ENCODE measurements around the gene TRIM71. TPM values are rescaled to one million over a fixed set of nuclear protein-coding genes. Genes with fewer than 3 reads are reported as not detected.

TRIM71 gene
- polyA plus RNA-seq, 1 donor from 2014 or later: 4.0 TPM

DNA sequence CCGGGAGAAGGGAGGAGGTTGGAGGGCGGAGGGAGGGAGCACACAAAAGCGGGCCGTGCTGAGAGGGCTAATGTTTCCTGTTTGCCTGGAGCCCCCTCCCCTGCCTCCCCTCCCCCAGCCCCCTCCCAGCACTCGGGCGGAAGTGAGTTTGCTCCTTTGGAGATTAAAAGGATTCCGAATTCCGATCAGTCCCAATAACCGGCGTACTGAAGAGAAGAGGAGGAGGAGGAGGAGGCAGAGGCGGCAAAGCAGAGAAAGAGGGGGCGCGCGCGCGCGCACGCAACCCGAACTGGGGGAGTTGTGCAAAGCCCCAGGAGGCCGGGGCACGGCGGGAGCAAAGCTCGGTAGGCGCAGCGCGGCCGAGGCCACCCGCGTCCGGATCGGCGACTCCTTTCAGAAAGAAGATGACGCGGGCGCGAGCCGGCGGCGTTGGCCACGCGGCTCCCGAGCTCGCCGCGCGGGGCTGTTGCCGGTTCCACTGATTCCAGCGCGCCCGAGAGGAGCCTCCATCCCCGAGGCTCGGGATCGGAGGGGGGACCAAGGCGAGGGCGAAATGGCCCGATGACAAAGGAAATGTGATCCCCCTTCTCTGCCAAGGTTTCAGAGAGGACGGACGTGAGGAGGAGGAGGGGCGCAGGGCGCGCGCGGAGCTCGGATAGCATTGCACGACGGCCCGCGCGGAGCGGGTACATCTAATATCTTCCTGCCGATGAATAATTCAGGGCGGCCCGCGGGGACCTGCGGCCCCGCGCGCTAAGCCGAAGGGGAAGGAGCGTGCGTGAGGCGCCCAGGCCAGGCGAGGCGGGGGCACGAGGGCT is 1.1 kb upstream of the TRIM71 start:
- Histone ChIP-seq H3K9ac (ENCODE audit: low read length) (peak overlapping the region; percentile 90), H3K79me2 (replicated peaks; ENCODE audit: insufficient read depth, low read length) (peaks cover 37% of the 10 kb centered on the region)

DNA sequence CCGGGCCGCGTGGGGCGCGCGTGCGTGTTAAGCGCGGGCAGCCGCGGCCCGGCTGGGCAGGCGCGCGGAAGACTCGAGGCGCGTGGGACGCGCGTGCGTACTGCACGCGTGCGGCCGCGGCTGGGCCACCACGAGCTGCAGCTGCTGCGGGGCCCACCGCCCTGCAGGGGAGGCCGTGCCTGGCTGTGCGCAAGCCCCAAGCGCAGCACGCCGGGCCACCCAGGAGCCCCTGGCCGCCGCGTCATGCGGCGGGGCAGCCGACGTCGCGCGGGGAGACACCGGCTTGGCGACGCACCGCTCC is 590 bp upstream of the TRIM71 start:
- H3K9ac ChIP-seq (ENCODE audit: low read length): peak overlapping the region; percentile 90
- H3K79me2 ChIP-seq (replicated peaks; ENCODE audit: insufficient read depth, low read length): peaks cover 43% of the 10 kb centered on the region
- peak overlapping the region; percentile 69 for H3K4me2 ChIP-seq (ENCODE audit: low read length)
- H3K27me3 ChIP-seq (ENCODE audit: insufficient read depth, low read depth, low read length): peaks cover 50% of the 10 kb centered on the region
- no peaks in the 10 kb centered on the region for H3K9me3 ChIP-seq (ENCODE audit: low read length)
- H3K27ac ChIP-seq (ENCODE audit: low read length): peak overlapping the region; percentile 83
- peak overlapping the region; percentile 97 for H3K4me3 ChIP-seq (ENCODE audit: low read length)
- H4K20me1 ChIP-seq (ENCODE audit: insufficient read depth): peaks cover 31% of the 10 kb centered on the region
- peak overlapping the region; percentile 14 for H2AFZ ChIP-seq (ENCODE audit: low read depth, low read length)
- H3F3A ChIP-seq (ENCODE audit: insufficient read depth, low read length, poor library complexity, severe bottlenecking): no peaks in the 10 kb centered on the region
- H3K36me3 ChIP-seq (ENCODE audit: insufficient read depth, low read length): no peaks in the 10 kb centered on the region
- H3K9me2 ChIP-seq (ENCODE audit: insufficient read depth, low read length): no peaks in the 10 kb centered on the region
- TF ChIP-seq TAF1 (IDR thresholded peaks at IDR 0.05; ENCODE audit: low read depth): no peak
- peak; percentile 6 for TF ChIP-seq MXI1 (conservative IDR thresholded peaks at IDR 0.05; ENCODE audit: poor library complexity, severe bottlenecking)
- no peak for TF ChIP-seq EZH2 (IDR thresholded peaks at IDR 0.05; ENCODE audit: borderline replicate concordance, insufficient read depth, low read length, poor library complexity, severe bottlenecking)

More for the DNA sequence above, 1.1 kb upstream of the TRIM71 start:
- peak; percentile 85 for TF ChIP-seq MXI1 (conservative IDR thresholded peaks at IDR 0.05; ENCODE audit: poor library complexity, severe bottlenecking)
- TF ChIP-seq POLR2AphosphoS5 (IDR thresholded peaks at IDR 0.05): no peak
- TF ChIP-seq, protein P1, sequence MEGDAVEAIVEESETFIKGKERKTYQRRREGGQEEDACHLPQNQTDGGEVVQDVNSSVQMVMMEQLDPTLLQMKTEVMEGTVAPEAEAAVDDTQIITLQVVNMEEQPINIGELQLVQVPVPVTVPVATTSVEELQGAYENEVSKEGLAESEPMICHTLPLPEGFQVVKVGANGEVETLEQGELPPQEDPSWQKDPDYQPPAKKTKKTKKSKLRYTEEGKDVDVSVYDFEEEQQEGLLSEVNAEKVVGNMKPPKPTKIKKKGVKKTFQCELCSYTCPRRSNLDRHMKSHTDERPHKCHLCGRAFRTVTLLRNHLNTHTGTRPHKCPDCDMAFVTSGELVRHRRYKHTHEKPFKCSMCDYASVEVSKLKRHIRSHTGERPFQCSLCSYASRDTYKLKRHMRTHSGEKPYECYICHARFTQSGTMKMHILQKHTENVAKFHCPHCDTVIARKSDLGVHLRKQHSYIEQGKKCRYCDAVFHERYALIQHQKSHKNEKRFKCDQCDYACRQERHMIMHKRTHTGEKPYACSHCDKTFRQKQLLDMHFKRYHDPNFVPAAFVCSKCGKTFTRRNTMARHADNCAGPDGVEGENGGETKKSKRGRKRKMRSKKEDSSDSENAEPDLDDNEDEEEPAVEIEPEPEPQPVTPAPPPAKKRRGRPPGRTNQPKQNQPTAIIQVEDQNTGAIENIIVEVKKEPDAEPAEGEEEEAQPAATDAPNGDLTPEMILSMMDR (IDR thresholded peaks at IDR 0.05; ENCODE audit: poor library complexity, severe bottlenecking): peak; percentile 13
- TF ChIP-seq EZH2 (IDR thresholded peaks at IDR 0.05; ENCODE audit: borderline replicate concordance, insufficient read depth, low read length, poor library complexity, severe bottlenecking): no peak
- TF ChIP-seq SMC3 (conservative IDR thresholded peaks at IDR 0.05; ENCODE audit: poor library complexity): peak; percentile 33
- TF ChIP-seq TAF1 (IDR thresholded peaks at IDR 0.05; ENCODE audit: low read depth): peak; percentile 61
- TF ChIP-seq, protein P2, sequence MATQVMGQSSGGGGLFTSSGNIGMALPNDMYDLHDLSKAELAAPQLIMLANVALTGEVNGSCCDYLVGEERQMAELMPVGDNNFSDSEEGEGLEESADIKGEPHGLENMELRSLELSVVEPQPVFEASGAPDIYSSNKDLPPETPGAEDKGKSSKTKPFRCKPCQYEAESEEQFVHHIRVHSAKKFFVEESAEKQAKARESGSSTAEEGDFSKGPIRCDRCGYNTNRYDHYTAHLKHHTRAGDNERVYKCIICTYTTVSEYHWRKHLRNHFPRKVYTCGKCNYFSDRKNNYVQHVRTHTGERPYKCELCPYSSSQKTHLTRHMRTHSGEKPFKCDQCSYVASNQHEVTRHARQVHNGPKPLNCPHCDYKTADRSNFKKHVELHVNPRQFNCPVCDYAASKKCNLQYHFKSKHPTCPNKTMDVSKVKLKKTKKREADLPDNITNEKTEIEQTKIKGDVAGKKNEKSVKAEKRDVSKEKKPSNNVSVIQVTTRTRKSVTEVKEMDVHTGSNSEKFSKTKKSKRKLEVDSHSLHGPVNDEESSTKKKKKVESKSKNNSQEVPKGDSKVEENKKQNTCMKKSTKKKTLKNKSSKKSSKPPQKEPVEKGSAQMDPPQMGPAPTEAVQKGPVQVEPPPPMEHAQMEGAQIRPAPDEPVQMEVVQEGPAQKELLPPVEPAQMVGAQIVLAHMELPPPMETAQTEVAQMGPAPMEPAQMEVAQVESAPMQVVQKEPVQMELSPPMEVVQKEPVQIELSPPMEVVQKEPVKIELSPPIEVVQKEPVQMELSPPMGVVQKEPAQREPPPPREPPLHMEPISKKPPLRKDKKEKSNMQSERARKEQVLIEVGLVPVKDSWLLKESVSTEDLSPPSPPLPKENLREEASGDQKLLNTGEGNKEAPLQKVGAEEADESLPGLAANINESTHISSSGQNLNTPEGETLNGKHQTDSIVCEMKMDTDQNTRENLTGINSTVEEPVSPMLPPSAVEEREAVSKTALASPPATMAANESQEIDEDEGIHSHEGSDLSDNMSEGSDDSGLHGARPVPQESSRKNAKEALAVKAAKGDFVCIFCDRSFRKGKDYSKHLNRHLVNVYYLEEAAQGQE (IDR thresholded peaks at IDR 0.05; ENCODE audit: borderline replicate concordance): peak; percentile 49
- TF ChIP-seq EP300 (conservative IDR thresholded peaks at IDR 0.05; ENCODE audit: poor library complexity, severe bottlenecking): peak; percentile 19
- TF ChIP-seq RAD21 (conservative IDR thresholded peaks at IDR 0.05): no peak
- H4K20me1 ChIP-seq (ENCODE audit: insufficient read depth): peaks cover 27% of the 10 kb centered on the region
- peak overlapping the region; percentile 96 for H3K4me2 ChIP-seq (ENCODE audit: low read length)
- H3K9me2 ChIP-seq (ENCODE audit: insufficient read depth, low read length): no peaks in the 10 kb centered on the region
- peak overlapping the region; percentile 83 for H3K27ac ChIP-seq (ENCODE audit: low read length)
- H3K27me3 ChIP-seq (ENCODE audit: insufficient read depth, low read depth, low read length): peaks cover 45% of the 10 kb centered on the region
- H3F3A ChIP-seq (ENCODE audit: insufficient read depth, low read length, poor library complexity, severe bottlenecking): no peaks in the 10 kb centered on the region
- peak overlapping the region; percentile 63 for H2AFZ ChIP-seq (ENCODE audit: low read depth, low read length)
- no peaks in the 10 kb centered on the region for H3K36me3 ChIP-seq (ENCODE audit: insufficient read depth, low read length)
- no peaks in the 10 kb centered on the region for H3K9me3 ChIP-seq (ENCODE audit: low read length)
- H3K4me3 ChIP-seq (ENCODE audit: low read length): peak overlapping the region; percentile 97
